ENCODE results near the gene SRP14.
"Not testable (repeated sequence)": the region's sequence is repeated elsewhere in the genome, so short reads cannot be mapped to it uniquely, and the experiment has no call there.

SRP14 gene

GRCh38 chr15:40051616-40052415 is 12.8 kb upstream of the SRP14 start:
- no peak for DNase-seq (ENCODE audit: extremely low read depth in 1 of 2, low read depth in 1 of 2)

GRCh38 chr15:40050788-40051470 is 11.9 kb upstream of the SRP14 start:
- DNase-seq (ENCODE audit: extremely low read depth in 1 of 2, low read depth in 1 of 2): no peak

DNA sequence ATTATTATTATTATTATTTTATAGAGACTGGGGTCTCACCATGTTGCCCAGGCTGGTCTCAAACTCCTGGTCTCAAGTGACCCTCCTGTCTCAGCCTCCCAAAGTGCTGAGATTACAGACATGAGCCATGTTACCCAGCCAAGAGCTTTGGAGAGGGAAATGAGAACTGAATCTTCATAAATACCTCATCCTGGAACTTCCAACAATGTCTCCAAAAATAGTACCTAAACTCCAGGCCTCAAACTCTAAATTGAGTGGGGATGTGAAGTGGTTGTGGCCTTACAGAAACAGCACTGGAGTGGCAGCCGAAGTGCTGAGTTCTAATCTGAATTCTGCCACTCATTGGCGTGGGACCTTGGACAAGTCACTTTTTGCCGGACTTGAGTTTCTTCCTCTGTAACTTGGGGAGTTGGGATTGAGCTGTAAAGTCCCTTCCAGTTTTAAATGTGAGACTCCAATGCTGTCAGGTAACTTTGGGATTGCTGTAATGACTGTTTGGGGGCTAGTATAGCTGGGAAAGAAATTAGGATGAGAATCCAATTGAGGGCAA is 10.0 kb upstream of the SRP14 start:
- no peak for DNase-seq (ENCODE audit: extremely low read depth in 1 of 2, low read depth in 1 of 2)

- no peak for DNase-seq (ENCODE audit: extremely low read depth in 1 of 2, low read depth in 1 of 2)
Observed at GRCh38 chr15:40048211-40048792, 9.3 kb upstream of the SRP14 start.

DNA sequence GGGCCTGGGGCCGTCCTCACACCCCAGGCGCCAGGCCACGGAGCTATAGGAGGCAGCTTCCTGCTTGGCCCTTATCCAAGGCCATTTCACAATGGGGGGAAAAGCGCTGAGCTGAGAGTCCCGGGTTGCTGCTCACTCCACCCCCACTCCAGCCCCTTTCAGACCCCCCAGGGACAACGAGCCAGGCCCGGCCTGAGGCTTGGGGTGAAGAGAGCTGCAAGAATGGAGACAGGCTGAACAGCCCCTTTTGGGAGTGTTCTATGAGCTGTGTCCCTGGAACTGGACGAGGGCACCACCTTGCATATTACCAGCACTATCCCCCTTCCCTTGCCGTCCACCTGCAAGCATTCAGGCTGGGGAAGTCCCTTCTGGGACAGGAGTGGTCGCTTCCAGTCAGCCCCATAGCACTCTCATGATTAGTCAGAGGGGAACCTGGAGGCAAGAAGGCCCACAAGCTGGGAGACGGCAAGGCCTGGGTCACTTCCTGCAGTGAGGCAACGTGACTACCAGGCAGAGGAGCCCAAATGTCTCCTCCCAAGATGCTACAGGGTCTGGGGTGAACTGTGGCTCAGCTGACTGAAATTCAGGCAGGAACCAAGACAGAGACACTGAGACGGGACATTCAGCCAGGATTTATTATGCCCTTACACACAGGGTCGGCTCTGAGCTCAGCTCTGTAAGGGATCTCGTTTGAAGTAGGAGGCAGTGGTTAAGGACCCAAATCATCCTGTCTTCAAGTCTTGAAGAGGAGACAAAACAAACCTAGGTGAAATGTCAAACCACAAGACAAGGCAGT is 8.6 kb upstream of the SRP14 start:
- no peak for DNase-seq (ENCODE audit: extremely low read depth in 1 of 2, low read depth in 1 of 2)

GRCh38 chr15:40046721-40047414 is 7.9 kb upstream of the SRP14 start:
- no peak for DNase-seq (ENCODE audit: extremely low read depth in 1 of 2, low read depth in 1 of 2)

- DNase-seq (ENCODE audit: extremely low read depth in 1 of 2, low read depth in 1 of 2): no peak
Observed at GRCh38 chr15:40045572-40046217, 6.7 kb upstream of the SRP14 start.

- peak; percentile 63 to 64 for DNase-seq (ENCODE audit: extremely low read depth in 1 of 2, low read depth in 1 of 2)
Observed at GRCh38 chr15:40044717-40045571, 6.0 kb upstream of the SRP14 start.

- DNase-seq (ENCODE audit: extremely low read depth in 1 of 2, low read depth in 1 of 2): no peak
Observed at GRCh38 chr15:40043927-40044716, 5.1 kb upstream of the SRP14 start.

DNA sequence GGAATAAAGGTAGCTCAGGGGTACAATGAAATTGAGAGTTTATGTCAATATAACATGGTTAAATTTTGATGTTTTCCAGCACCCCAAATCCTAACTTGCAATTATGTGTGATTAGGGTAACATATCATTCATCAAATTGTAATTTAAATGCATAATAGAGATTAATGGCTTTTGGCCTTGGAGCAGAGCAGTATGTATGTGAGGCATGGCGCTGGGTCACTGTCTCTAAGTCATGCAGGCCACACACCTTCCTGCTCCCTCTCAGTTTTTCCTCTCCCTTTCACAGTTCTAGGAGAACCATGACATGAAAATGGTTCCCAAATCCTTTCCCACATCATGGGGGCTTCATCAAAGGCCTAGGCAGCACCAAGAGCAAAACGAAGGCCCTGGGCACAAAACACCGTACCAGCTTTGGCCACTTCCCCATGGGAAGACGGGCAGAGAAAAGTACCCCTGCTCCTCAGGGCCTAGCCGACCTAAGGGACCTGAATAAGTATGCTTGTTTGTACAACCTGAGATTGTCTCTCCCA is 3.9 kb upstream of the SRP14 start:
- no peak for DNase-seq (ENCODE audit: extremely low read depth in 1 of 2, low read depth in 1 of 2)

- no peak for DNase-seq (ENCODE audit: extremely low read depth in 1 of 2, low read depth in 1 of 2)
Observed at GRCh38 chr15:40040770-40041169, 1.8 kb upstream of the SRP14 start.

- DNase-seq (ENCODE audit: extremely low read depth in 1 of 2, low read depth in 1 of 2): no peak
Observed at GRCh38 chr15:40040293-40040635, 1.3 kb upstream of the SRP14 start.

GRCh38 chr15:40038275-40038637 is 725 bp downstream of the SRP14 start:
- DNase-seq (ENCODE audit: extremely low read depth in 1 of 2, low read depth in 1 of 2): no peak

GRCh38 chr15:40037721-40038120 is 1.3 kb downstream of the SRP14 start:
- DNase-seq (ENCODE audit: extremely low read depth in 1 of 2, low read depth in 1 of 2): no peak

DNA sequence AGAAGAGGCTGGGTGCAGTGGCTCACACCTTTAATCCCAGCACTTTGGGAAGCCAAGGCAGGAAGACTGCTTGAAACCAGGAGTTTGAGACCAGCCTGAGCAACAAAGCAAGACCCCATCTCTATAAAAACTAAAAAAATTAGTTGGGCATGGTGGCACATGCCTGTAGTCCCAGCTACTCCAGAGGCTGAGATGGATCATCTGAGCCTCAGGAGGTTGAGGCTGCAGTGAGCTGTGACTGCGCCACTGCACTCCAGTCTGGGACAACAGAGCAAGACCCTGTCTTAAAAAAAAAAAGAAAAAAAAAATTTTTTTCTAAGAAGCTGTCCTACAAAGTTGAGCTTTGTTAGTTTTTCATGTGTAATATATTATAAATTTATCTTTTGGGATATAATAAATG is 3.8 kb downstream of the SRP14 start:
- DNase-seq (ENCODE audit: extremely low read depth in 1 of 2, low read depth in 1 of 2): not testable (repeated sequence)

DNA sequence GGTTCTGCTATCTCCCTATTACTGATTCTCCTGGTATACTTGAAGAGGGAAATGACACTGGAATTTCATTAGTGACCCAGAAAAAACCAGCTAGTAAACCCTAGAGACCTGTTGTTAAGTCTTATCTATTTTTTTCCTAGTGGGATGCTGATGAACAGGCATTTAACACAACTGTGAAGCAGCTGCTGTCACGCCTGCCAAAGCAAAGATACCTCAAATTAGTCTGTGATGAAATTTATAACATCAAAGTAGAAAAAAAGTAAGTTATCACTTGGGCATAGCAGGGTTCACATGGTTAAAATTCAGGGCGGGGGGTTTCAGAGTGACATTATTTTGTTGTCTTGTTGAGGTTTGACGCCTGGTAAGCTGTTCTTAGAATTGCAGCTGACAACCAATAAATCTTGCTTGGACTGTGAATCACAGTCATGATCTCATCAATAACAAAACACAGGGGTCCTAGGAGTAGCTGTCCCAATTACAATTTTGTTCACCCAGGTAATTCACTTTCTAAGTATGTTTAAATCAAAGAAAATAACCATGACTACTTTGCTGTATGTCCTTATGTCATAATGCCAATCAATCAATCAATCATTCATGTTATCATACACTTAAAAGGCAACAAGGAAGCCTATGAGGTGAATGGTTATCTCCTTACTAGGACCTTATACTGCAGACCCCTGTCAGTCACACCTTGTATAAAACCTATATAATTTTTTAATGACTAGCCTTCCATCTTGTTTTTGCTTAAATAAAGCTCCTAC is 4.6 kb downstream of the SRP14 start:
- DNase-seq (ENCODE audit: extremely low read depth in 1 of 2, low read depth in 1 of 2): no peak

GRCh38 chr15:40032125-40032839 is 6.7 kb downstream of the SRP14 start:
- DNase-seq (ENCODE audit: extremely low read depth in 1 of 2, low read depth in 1 of 2): no peak
